ENCODE data around the gene OR5H2. TPM values are rescaled to one million over a fixed set of nuclear protein-coding genes. Genes with fewer than 3 reads are reported as not detected.
A peak's percentile ranks its signal among the peaks of the same experiment; 100 is the strongest.

OR5H2 gene
- total RNA-seq, 1 donor from 2014 or later = not detected

DNA sequence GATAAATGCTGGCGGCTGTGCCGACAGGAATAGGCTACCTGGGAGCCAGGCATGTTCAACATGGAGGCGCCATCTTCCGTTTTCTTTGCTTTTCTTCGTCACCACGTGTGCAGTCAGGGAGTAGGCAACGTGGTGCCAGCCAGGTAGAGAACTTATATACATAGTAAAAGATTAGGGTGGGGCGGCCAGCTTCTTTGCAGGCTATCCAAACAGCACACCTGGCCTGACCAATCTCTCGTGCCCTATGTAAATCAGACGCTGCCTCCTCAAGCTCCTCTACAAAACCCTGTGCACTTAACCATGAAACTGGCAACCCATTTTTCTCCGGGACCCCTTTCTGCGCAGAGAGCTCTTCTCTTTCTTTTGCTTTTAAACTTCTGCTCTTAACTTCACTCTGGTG, 42.8 kb downstream of the OR5H2 start:
- TF ChIP-seq, protein P1, sequence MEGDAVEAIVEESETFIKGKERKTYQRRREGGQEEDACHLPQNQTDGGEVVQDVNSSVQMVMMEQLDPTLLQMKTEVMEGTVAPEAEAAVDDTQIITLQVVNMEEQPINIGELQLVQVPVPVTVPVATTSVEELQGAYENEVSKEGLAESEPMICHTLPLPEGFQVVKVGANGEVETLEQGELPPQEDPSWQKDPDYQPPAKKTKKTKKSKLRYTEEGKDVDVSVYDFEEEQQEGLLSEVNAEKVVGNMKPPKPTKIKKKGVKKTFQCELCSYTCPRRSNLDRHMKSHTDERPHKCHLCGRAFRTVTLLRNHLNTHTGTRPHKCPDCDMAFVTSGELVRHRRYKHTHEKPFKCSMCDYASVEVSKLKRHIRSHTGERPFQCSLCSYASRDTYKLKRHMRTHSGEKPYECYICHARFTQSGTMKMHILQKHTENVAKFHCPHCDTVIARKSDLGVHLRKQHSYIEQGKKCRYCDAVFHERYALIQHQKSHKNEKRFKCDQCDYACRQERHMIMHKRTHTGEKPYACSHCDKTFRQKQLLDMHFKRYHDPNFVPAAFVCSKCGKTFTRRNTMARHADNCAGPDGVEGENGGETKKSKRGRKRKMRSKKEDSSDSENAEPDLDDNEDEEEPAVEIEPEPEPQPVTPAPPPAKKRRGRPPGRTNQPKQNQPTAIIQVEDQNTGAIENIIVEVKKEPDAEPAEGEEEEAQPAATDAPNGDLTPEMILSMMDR (IDR thresholded peaks at IDR 0.05) = no peak
- Histone ChIP-seq H3K9me3 (no peaks in the 10 kb centered on the region), H3K36me3 (no peaks in the 10 kb centered on the region), H3K4me3 (no peak overlapping the region), H3K27ac (no peak overlapping the region), H3K27me3 (ENCODE audit: low read depth) (peaks cover 5% of the 10 kb centered on the region), H3K4me1 (no peaks in the 10 kb centered on the region)
- DNase-seq (peak; percentile 42), ATAC-seq (peak in 1 of 2 donors; percentile 23)
- intact Hi-C loops (cut with DNase I) = no loop called here

DNA sequence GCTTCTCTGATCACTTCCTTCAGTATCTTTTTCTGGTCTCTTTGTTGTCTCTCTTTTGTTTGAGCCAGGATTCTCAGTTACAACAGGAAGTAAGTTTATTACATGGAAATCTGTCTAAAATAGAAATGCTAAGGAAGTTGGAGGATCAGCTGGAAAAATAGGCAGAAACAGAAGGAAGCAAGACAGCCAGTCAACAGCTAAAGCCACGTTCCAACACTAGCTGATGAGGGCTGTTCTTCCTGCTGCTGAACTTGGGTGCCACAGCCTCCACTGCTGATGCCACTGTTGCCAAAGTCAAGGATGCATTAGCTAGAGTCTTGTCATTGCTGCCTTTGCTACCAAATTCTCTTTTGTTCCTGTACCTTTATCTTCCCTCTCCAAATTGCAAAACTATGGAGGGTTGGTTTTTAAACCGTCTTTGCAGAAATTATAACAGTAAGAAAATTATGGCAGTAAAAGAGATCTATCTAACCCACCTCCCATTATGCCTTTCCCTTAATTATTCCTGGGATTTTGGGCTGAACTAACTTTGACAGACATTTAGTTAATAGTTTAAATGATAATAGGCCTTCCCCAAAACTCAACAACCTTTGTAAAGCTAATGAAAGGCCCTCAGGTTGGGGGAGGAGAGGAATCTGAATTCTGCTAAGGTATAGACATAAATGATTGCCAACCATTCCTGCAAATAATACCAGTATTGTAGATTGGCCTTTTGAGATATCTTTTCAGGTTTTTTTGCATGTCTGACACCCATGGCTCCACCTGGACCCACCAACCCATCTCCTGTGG, 44.0 kb downstream of the OR5H2 start:
- intact Hi-C loops (cut with DNase I) = no loop called here
- DNase-seq = no peak

DNA sequence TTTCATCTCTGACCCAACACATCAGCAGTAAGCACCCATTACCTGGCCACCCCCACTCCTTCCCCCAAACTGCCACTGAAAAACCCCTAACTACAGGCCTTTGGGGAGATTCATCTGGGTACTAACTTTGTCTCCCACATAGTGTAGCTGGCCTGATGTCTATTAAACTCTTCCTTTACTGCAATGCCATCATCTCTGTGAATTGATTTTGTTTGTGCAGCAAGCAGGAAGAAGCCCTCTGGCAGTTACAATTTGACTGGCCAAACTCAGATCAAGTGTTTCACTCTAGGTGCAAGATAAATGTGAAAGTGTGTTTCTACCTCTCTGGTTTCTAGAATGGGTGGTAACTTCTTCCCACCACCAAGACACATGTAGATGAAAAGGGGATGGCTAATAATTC, 44.6 kb downstream of the OR5H2 start:
- H3K36me3 ChIP-seq = no peaks in the 10 kb centered on the region

More for the DNA sequence above, 44.0 kb downstream of the OR5H2 start:
- TF ChIP-seq, protein P1 (IDR thresholded peaks at IDR 0.05) = no peak
- no peak for ATAC-seq
- Histone ChIP-seq H3K4me3 (no peak overlapping the region), H3K9me3 (no peaks in the 10 kb centered on the region), H3K4me1 (no peaks in the 10 kb centered on the region), H3K36me3 (no peaks in the 10 kb centered on the region), H3K27me3 (ENCODE audit: low read depth) (peaks cover 5% of the 10 kb centered on the region), H3K27ac (no peak overlapping the region)

DNA sequence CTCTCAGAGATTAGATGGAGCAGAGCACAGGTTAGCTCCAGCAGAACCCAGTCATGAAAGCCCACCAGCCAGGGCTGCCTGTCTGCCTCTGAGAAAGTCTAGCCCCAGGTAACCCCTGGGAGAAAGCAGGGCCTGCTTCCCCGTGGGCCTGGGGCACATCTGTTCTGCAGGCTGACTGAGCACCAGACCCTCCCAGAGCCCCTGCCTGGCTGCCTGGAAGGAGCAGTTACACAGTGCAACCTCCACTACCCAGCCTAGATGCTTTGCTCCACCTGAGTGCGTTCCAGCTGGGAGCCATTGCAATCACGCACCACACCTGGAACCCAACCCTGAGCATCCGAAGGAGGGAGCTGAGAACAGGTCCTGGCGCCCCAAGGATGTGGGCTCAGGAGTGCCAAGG, 46.6 kb downstream of the OR5H2 start:
- H3K27ac ChIP-seq = no peak overlapping the region
- no peaks in the 10 kb centered on the region for H3K4me1 ChIP-seq
- DNase-seq (no peak), ATAC-seq (peak in 1 of 2 donors; percentile 39)
- no peak overlapping the region for H3K4me3 ChIP-seq
- TF ChIP-seq, protein P1 (IDR thresholded peaks at IDR 0.05) = no peak
- intact Hi-C loops (cut with DNase I) = no loop called here
- H3K36me3 ChIP-seq = no peaks in the 10 kb centered on the region
- H3K27me3 ChIP-seq (ENCODE audit: low read depth) = peaks cover 5% of the 10 kb centered on the region
- no peaks in the 10 kb centered on the region for H3K9me3 ChIP-seq

More for the DNA sequence above, 44.6 kb downstream of the OR5H2 start:
- no peak overlapping the region for H3K4me3 ChIP-seq
- no peak for ATAC-seq
- H3K9me3 ChIP-seq = no peaks in the 10 kb centered on the region
- no peak for DNase-seq
- no peak overlapping the region for H3K27ac ChIP-seq
- no peaks in the 10 kb centered on the region for H3K4me1 ChIP-seq
- TF ChIP-seq, protein P1 (IDR thresholded peaks at IDR 0.05) = no peak
- peaks cover 5% of the 10 kb centered on the region for H3K27me3 ChIP-seq (ENCODE audit: low read depth)
- intact Hi-C loops (cut with DNase I) = no loop called here

DNA sequence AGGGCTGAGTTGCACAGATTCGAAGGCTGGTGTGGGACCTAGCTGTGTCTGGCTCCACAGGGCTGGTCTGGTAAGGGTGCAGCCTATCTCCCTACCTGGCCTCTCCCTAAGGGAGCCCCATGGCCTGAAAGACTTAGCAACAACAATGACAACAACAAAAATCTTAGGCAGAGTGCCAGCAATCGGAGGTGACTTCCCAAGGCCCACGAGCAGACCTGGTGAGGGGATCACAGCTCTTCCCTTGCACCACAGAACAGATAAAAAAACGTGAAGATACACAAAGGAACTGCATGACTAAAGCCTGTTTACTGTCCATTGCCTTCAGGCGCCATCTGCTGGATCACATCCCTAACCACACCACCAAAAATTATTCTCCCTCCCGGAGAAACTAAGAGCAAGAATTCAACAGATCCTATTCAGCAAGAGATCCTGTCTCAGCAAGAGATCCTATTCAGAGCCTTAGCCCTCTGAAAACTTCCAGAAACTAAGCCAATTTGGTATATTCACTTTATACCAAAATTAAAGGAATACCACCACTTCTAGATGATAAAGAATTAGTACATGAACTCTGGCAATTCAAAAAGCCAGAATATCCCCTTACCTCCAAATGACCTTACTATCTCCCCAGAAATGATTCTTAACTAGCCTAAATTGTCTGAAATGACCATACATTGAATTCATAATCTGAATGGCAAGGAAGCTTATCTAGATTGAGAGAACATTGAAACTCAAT, 47.3 kb downstream of the OR5H2 start:
- no peaks in the 10 kb centered on the region for H3K4me1 ChIP-seq
- H3K9me3 ChIP-seq = no peaks in the 10 kb centered on the region
- no peaks in the 10 kb centered on the region for H3K36me3 ChIP-seq
- DNase-seq = no peak
- H3K4me3 ChIP-seq = no peak overlapping the region
- H3K27me3 ChIP-seq (ENCODE audit: low read depth) = peaks cover 5% of the 10 kb centered on the region
- TF ChIP-seq, protein P1 (IDR thresholded peaks at IDR 0.05) = peak; percentile 62
- H3K27ac ChIP-seq = no peak overlapping the region
- peak; percentile 74 to 75 for ATAC-seq
- intact Hi-C loops (cut with DNase I) = no loop called here
